RWPE1 (cell line): ENCODE measurements around the gene OR2B6.
A peak's percentile ranks its signal among the peaks of the same experiment; 100 is the strongest.
"Not testable (repeated sequence)": the region's sequence is repeated elsewhere in the genome, so short reads cannot be mapped to it uniquely, and the experiment has no call there.

Experiments used
- CTCF ChIA-PET: fragments of 350-600 bp; sonication (Branson Sonifier 250); formaldehyde crosslinking; extraction: SDS; loops from one replicate; lab custom pipeline; 2021; lab: Yijun Ruan, JAX
- POLR2A ChIA-PET: fragments of 400-600 bp; formaldehyde crosslinking; extraction: SDS; loops from one replicate; lab custom pipeline; 2020; ENCODE audit warnings: antibody characterized with exemption; ENCODE audit not compliant: low non-redundant PET; lab: Yijun Ruan, JAX
- DNase-seq: peaks from one replicate; pipeline ENCODE4 v3.0.0; 2012; ENCODE audit warnings: low spot score
- H3K27ac ChIP-seq: fragments of 450-650 bp; 2 replicates; pipeline ENCODE4 v1.5.1; 2017
- CTCF ChIP-seq: fragments of 450-650 bp; conservative IDR thresholded peaks from 2 replicates; pipeline ENCODE4 v1.5.1; 2017; ENCODE audit warnings: low read depth, mild to moderate bottlenecking

OR2B6 gene

GRCh38 chr6:27931209-27931608, 25.8 kb upstream of the OR2B6 start:
- ChIA-PET POLR2A (no interaction called here), CTCF (interaction anchor here (0.6 kb wide), 1 partner anchor 17 kb away, joined by 3 read pairs; no protein-coding TSS in a partner anchor)

GRCh38 chr6:27940766-27941165, 16.3 kb upstream of the OR2B6 start:
- no peak for DNase-seq
- POLR2A ChIA-PET, result no interaction called here

More at GRCh38 chr6:27931209-27931608, 25.8 kb upstream of the OR2B6 start:
- no peak for TF ChIP-seq CTCF
- no peak for DNase-seq
- no peak overlapping the region for H3K27ac ChIP-seq

GRCh38 chr6:27943072-27943471, 14.0 kb upstream of the OR2B6 start:
- DNase-seq, H3K27ac ChIP-seq: not testable (repeated sequence)

More at GRCh38 chr6:27940766-27941165, 16.3 kb upstream of the OR2B6 start:
- no peak overlapping the region for H3K27ac ChIP-seq
- CTCF ChIA-PET, result interaction anchor here (0.7 kb wide), 1 partner anchor 605 kb away, joined by 3 read pairs; no protein-coding TSS in a partner anchor
- no peak for TF ChIP-seq CTCF

GRCh38 chr6:27948237-27948636, 8.8 kb upstream of the OR2B6 start:
- no peak for DNase-seq
- no peak overlapping the region for H3K27ac ChIP-seq
- POLR2A ChIA-PET, result no interaction called here
- no peak for TF ChIP-seq CTCF
- CTCF ChIA-PET, result no interaction called here

More at GRCh38 chr6:27943072-27943471, 14.0 kb upstream of the OR2B6 start:
- POLR2A ChIA-PET, CTCF ChIA-PET: not testable (repeated sequence)

GRCh38 chr6:27951040-27951439, 6.0 kb upstream of the OR2B6 start:
- no peak for TF ChIP-seq CTCF
- CTCF ChIA-PET, result no interaction called here
- POLR2A ChIA-PET, result no interaction called here
- no peak for DNase-seq
- no peak overlapping the region for H3K27ac ChIP-seq

GRCh38 chr6:27957516-27957915, 475 bp downstream of the OR2B6 start:
- POLR2A ChIA-PET, result no interaction called here
- CTCF ChIA-PET, result interaction anchor here (0.7 kb wide), 1 partner anchor 102 kb away, joined by 4 read pairs; no protein-coding TSS in a partner anchor
- DNase-seq, result no peak
- no peak overlapping the region for H3K27ac ChIP-seq
- no peak for TF ChIP-seq CTCF

GRCh38 chr6:27962506-27962905, 5.5 kb downstream of the OR2B6 start:
- no peak overlapping the region for H3K27ac ChIP-seq
- peak; percentile 42 for DNase-seq
- CTCF ChIA-PET, result interaction anchor here (0.7 kb wide), 1 partner anchor 15 kb away, joined by 3 read pairs; no protein-coding TSS in a partner anchor
- POLR2A ChIA-PET, result no interaction called here
- no peak for TF ChIP-seq CTCF
